Endothelial cell of umbilical vein (primary cell): ENCODE data around the gene NAPB. TPM values are rescaled to one million over a fixed set of nuclear protein-coding genes. Genes with fewer than 3 reads are reported as not detected.

Experiments used
- BruUV-seq: library from RNA; stranded (reverse); fragments of 400-500 nt; replicated peaks from 2 replicates; lab custom pipeline; 2021; lab: Mats Ljungman, UMichigan
- CTCF ChIA-PET: fragments of 300-600, 350-600 bp; sonication (Branson Sonifier 250); formaldehyde crosslinking; loops from one replicate; lab custom pipeline; 2021; ENCODE audit warnings: antibody characterized with exemption, inconsistent platforms; lab: Charles Lee
- POLR2A ChIA-PET: fragments of 300-600, 350-600 bp; sonication (Branson Sonifier 250); formaldehyde crosslinking; loops from one replicate; lab custom pipeline; 2021; ENCODE audit warnings: antibody characterized with exemption, inconsistent platforms; lab: Charles Lee
- DNase-seq: peaks from one replicate; pipeline ENCODE4 v3.0.0-alpha.2; 2011; ENCODE audit warnings: low read depth, low spot score
- FAIRE-seq: peaks from 2 replicates; lab custom pipeline; 2011; peaks lifted over from hg19 to GRCh38; lab: Jason Lieb, UNC
- H2AFZ ChIP-seq: 2 replicates; pipeline ENCODE4 v1.6.0; 2012; ENCODE audit warnings: low read depth, low read length, control low read depth, inconsistent platforms
- H3K27ac ChIP-seq: 2 replicates; pipeline ENCODE4 v1.5.1; 2011; ENCODE audit warnings: low read depth, mild to moderate bottlenecking, control low read depth, low read length, moderate library complexity; ENCODE audit not compliant: insufficient read depth
- H3K27me3 ChIP-seq, 2 experiments: 2 replicates each; pipeline versions ENCODE4 v1.6.0 to v1.6.1; 2011; ENCODE audit warnings: low read length in 2 of 2, mixed read lengths in 1 of 2; ENCODE audit not compliant: control insufficient read depth in 2 of 2, insufficient read depth in 2 of 2
- H3K36me3 ChIP-seq, 2 experiments: 2 replicates in 1 of 2; 3 replicates in 1 of 2; pipeline ENCODE4 v1.5.1; 2011; ENCODE audit warnings: low read length in 2 of 2, mild to moderate bottlenecking in 1 of 2, moderate library complexity in 1 of 2; ENCODE audit not compliant: control insufficient read depth in 2 of 2, insufficient read depth in 2 of 2; ENCODE audit errors: extremely low read depth in 1 of 2
- H3K4me1 ChIP-seq: 3 replicates; pipeline ENCODE4 v1.5.1; 2011; ENCODE audit warnings: mild to moderate bottlenecking, low read length; ENCODE audit not compliant: control insufficient read depth, insufficient read depth; ENCODE audit errors: extremely low read depth
- H3K4me2 ChIP-seq: 2 replicates; pipeline ENCODE4 v1.6.1; 2011; ENCODE audit warnings: low read length, control low read depth, mixed read lengths; ENCODE audit not compliant: insufficient read depth
- H3K4me3 ChIP-seq, 3 experiments: fragments of 200-600 bp in 1 of 3; sonication (generic), shearing (Covaris generic) in 1 of 3; replicated peaks in 1 of 3; 2 replicates each; pipeline ENCODE4 v1.5.1; 2011 to 2016; ENCODE audit warnings: control low read depth in 3 of 3, low read length in 3 of 3, mild to moderate bottlenecking in 2 of 3, inconsistent platforms in 1 of 3, low read depth in 1 of 3, moderate library complexity in 1 of 3; ENCODE audit not compliant: insufficient read depth in 1 of 3
- H3K79me2 ChIP-seq: 2 replicates; pipeline ENCODE4 v1.6.0; 2012; ENCODE audit warnings: low read length, inconsistent platforms; ENCODE audit not compliant: control insufficient read depth, insufficient read depth
- H3K9ac ChIP-seq: replicated peaks from 2 replicates; pipeline ENCODE3; 2011; ENCODE audit warnings: low read length, control low read depth; ENCODE audit not compliant: insufficient read depth; ENCODE audit errors: extremely low read depth
- H3K9me1 ChIP-seq: replicated peaks from 3 replicates; pipeline ENCODE4 v1.6.0; 2011; ENCODE audit warnings: mild to moderate bottlenecking, low read length; ENCODE audit not compliant: control insufficient read depth, insufficient read depth; ENCODE audit errors: extremely low read depth
- H3K9me3 ChIP-seq: replicated peaks from 2 replicates; pipeline ENCODE4 v1.5.1; 2012; ENCODE audit warnings: low read length, inconsistent platforms; ENCODE audit not compliant: control insufficient read depth, insufficient read depth
- H4K20me1 ChIP-seq: replicated peaks from 2 replicates; pipeline ENCODE3; 2011; ENCODE audit warnings: mild to moderate bottlenecking, low read length; ENCODE audit not compliant: control insufficient read depth, insufficient read depth; ENCODE audit errors: extremely low read depth
- EZH2 ChIP-seq: IDR thresholded peaks from 2 replicates; pipeline ENCODE4 v1.6.1; 2012; ENCODE audit warnings: borderline replicate concordance, low read depth, mild to moderate bottlenecking, moderate library complexity, low read length, inconsistent platforms; ENCODE audit not compliant: severe bottlenecking
- FOS ChIP-seq: IDR thresholded peaks from 2 replicates; pipeline ENCODE4 v1.6.1; 2011; ENCODE audit warnings: mild to moderate bottlenecking, low read length, moderate library complexity, borderline replicate concordance; ENCODE audit not compliant: insufficient read depth
- GATA2 ChIP-seq: IDR thresholded peaks from 2 replicates; pipeline ENCODE4 v1.7.0; 2011; ENCODE audit warnings: low read depth, mild to moderate bottlenecking, moderate library complexity, mixed read lengths, low read length; ENCODE audit not compliant: insufficient read length, insufficient read depth
- JUN ChIP-seq: IDR thresholded peaks from 2 replicates; pipeline ENCODE4 v1.6.1; 2011; ENCODE audit warnings: borderline replicate concordance, low read depth; ENCODE audit not compliant: insufficient read length, insufficient read depth
- MYC ChIP-seq: IDR thresholded peaks from one replicate; pipeline ENCODE4 v1.6.1; 2011; ENCODE audit warnings: mild to moderate bottlenecking, low read depth, low read length
- POLR2A ChIP-seq: IDR thresholded peaks from 2 replicates; pipeline ENCODE4 v1.6.1; 2012; ENCODE audit warnings: low read depth, mild to moderate bottlenecking, control low read depth, low read length
- POLR2AphosphoS5 ChIP-seq: IDR thresholded peaks from 2 replicates; pipeline ENCODE4 v1.6.1; 2012; ENCODE audit warnings: low read depth, mild to moderate bottlenecking, control low read depth, low read length, moderate library complexity; ENCODE audit not compliant: insufficient read depth
- dilution Hi-C: fragments of 300-500 bp; cut with MboI; formaldehyde crosslinking; loops from one replicate; pipeline ENCODE4 v1.15.0; 2019; ENCODE audit warnings: low sequenced_read_pairs; ENCODE audit not compliant: extremely low pct_ligation_motif_present
- intact Hi-C: fragments of 100-400 bp; cut with micrococcal nuclease; formaldehyde crosslinking; loops from one replicate; pipeline ENCODE4 v1.10.0; 2022
- polyA plus RNA-seq, 4 experiments: library from polyadenylated mRNA; depleted of rRNA in 3 of 4; stranded (reverse) in 3 of 4; unstranded in 1 of 4; fragments of >200 nt; gene quantifications; 2 replicates each; pipeline versions ENCODE4 v1.2.1 to v1.2.3, GENCODE V29; 2011 to 2012; ENCODE audit warnings: missing spikeins in 1 of 4
- total RNA-seq: library from RNA; stranded (reverse); gene quantifications from 2 replicates; pipeline ENCODE4 v1.2.3, GENCODE V29; 2021
- TF ChIP-seq, protein P1 (sequence below), 2 donors: IDR thresholded peaks; 1 replicate in 1 of 2; 2 replicates in 1 of 2; pipeline ENCODE4 v1.5.1; 2011; ENCODE audit warnings: low read length in 2 of 2, mild to moderate bottlenecking in 2 of 2, moderate library complexity in 2 of 2, control low read depth in 1 of 2, inconsistent platforms in 1 of 2, low read depth in 1 of 2; ENCODE audit not compliant: insufficient read depth in 1 of 2; ENCODE audit errors: extremely low read depth in 1 of 2
- TF ChIP-seq, protein P2 (sequence below): IDR thresholded peaks from 2 replicates; pipeline ENCODE4 v1.6.1; 2011; ENCODE audit not compliant: insufficient read depth, insufficient read length

The NAPB gene
- total and polyA plus RNA-seq, 2 donors (not counting 3 experiments of a cell fraction or from before 2014, with no cell fraction given), result 4.7 to 10.1 TPM

GRCh38 chr20:23339986-23340385, 81.3 kb downstream of the NAPB start:
- no peak overlapping the region for H2AFZ ChIP-seq
- no peak overlapping the region for H3K9ac ChIP-seq
- TF ChIP-seq, protein P1, sequence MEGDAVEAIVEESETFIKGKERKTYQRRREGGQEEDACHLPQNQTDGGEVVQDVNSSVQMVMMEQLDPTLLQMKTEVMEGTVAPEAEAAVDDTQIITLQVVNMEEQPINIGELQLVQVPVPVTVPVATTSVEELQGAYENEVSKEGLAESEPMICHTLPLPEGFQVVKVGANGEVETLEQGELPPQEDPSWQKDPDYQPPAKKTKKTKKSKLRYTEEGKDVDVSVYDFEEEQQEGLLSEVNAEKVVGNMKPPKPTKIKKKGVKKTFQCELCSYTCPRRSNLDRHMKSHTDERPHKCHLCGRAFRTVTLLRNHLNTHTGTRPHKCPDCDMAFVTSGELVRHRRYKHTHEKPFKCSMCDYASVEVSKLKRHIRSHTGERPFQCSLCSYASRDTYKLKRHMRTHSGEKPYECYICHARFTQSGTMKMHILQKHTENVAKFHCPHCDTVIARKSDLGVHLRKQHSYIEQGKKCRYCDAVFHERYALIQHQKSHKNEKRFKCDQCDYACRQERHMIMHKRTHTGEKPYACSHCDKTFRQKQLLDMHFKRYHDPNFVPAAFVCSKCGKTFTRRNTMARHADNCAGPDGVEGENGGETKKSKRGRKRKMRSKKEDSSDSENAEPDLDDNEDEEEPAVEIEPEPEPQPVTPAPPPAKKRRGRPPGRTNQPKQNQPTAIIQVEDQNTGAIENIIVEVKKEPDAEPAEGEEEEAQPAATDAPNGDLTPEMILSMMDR (IDR thresholded peaks at IDR 0.05; ENCODE audit: extremely low read depth in 1 of 2, insufficient read depth in 1 of 2, low read depth in 1 of 2, low read length in 2 of 2), result no peak
- TF ChIP-seq, protein P2, sequence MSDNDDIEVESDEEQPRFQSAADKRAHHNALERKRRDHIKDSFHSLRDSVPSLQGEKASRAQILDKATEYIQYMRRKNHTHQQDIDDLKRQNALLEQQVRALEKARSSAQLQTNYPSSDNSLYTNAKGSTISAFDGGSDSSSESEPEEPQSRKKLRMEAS, result no peak
- no peak for TF ChIP-seq POLR2AphosphoS5
- TF ChIP-seq POLR2A, result no peak
- no peak for TF ChIP-seq EZH2
- no peak for TF ChIP-seq FOS
- TF ChIP-seq GATA2, result no peak
- no peak for TF ChIP-seq MYC
- no peak for TF ChIP-seq JUN
- no peaks in the 10 kb centered on the region for H3K9me1 ChIP-seq
- no TSS peak for BruUV-seq
- H3K27me3 ChIP-seq, result peaks cover 2 to 3% of the 10 kb centered on the region in 2 experiments
- no peaks in the 10 kb centered on the region for H3K36me3 ChIP-seq
- H3K4me1 ChIP-seq, result no peaks in the 10 kb centered on the region
- H3K9me3 ChIP-seq, result no peaks in the 10 kb centered on the region
- no peaks in the 10 kb centered on the region for H3K79me2 ChIP-seq
- DNase-seq, result no peak
- dilution Hi-C loops (no loop called here), intact Hi-C loops (loop anchor here (1.0 kb wide), 5 partner anchors 95 to 1001 kb away; no protein-coding TSS in a partner anchor)
- no peak overlapping the region for H3K4me2 ChIP-seq
- FAIRE-seq, result no peak
- H3K27ac ChIP-seq, result no peak overlapping the region
- POLR2A ChIA-PET, result interaction anchor here (2.6 kb wide), 1 partner anchor 289 kb away, joined by 8 read pairs; no protein-coding TSS in a partner anchor
- H3K4me3 ChIP-seq, result no peak overlapping the region
- no peaks in the 10 kb centered on the region for H4K20me1 ChIP-seq
- CTCF ChIA-PET, result interaction anchor here (0.6 to 8.8 kb wide), 52 partner anchors 10 to 1006 kb away, joined by 3 to 222 read pairs (median 6); partner anchors contain the start of genes CD93, NXT1 and THBD
